Activated CD4-positive, alpha-beta T cell treated with anti-CD3 and anti-CD28 coated beads for 36 hours (primary cell): ENCODE measurements around the gene PHETA2. TPM values are rescaled to one million over a fixed set of nuclear protein-coding genes. Genes with fewer than 3 reads are reported as not detected.
"Not testable (repeated sequence)": the region's sequence is repeated elsewhere in the genome, so short reads cannot be mapped to it uniquely, and the experiment has no call there.

Experiments used
- ATAC-seq: fragments of 200-7000 bp; cut with Tn5 transposase; one replicate; pipeline ENCODE4 v1.10.0; 2021; ENCODE audit warnings: mild to moderate bottlenecking, moderate library complexity
- CTCF ChIA-PET: fragments of 350-600 bp; sonication (Branson Sonifier 250); formaldehyde crosslinking; loops from one replicate; lab custom pipeline; 2021; ENCODE audit warnings: antibody characterized with exemption; lab: Charles Lee
- POLR2A ChIA-PET: fragments of 350-600 bp; sonication (Branson Sonifier 250); formaldehyde crosslinking; loops from one replicate; lab custom pipeline; 2021; ENCODE audit warnings: antibody characterized with exemption, inconsistent platforms; lab: Charles Lee
- DNase-seq: peaks from one replicate; pipeline ENCODE4 v3.0.0-alpha.2; 2020
- H3K27ac Mint-ChIP-seq: one replicate; pipeline ENCODE4 v1.8.0; 2021; ENCODE audit warnings: mixed read lengths
- H3K27me3 Mint-ChIP-seq: one replicate; pipeline ENCODE4 v1.8.0; 2021; ENCODE audit warnings: mixed read lengths
- H3K36me3 Mint-ChIP-seq: one replicate; pipeline ENCODE4 v1.8.0; 2021; ENCODE audit warnings: low read depth, mixed read lengths
- H3K4me1 Mint-ChIP-seq: one replicate; pipeline ENCODE4 v1.8.0; 2021; ENCODE audit warnings: mixed read lengths
- H3K4me3 Mint-ChIP-seq: one replicate; pipeline ENCODE4 v1.8.0; 2021; ENCODE audit warnings: mild to moderate bottlenecking, moderate library complexity, mixed read lengths
- H3K9me3 Mint-ChIP-seq: one replicate; pipeline ENCODE4 v1.8.0; 2021; ENCODE audit warnings: low read depth, mixed read lengths
- intact Hi-C, 2 experiments: fragments of 100-400 bp; cut with DNase I in 1 of 2; cut with micrococcal nuclease in 1 of 2; formaldehyde crosslinking; loops; one replicate each; pipeline versions ENCODE4 v1.14.2 to v1.15.1; 2022 to 2024; cut with DNase I, micrococcal nuclease
- total RNA-seq, 2 experiments: library from RNA; stranded (reverse); gene quantifications; one replicate each; pipeline ENCODE4 v1.2.3, GENCODE V29; 2021

The PHETA2 gene
- total RNA-seq, 2 experiments from 2014 or later, result 1.4 to 2.3 TPM

DNA sequence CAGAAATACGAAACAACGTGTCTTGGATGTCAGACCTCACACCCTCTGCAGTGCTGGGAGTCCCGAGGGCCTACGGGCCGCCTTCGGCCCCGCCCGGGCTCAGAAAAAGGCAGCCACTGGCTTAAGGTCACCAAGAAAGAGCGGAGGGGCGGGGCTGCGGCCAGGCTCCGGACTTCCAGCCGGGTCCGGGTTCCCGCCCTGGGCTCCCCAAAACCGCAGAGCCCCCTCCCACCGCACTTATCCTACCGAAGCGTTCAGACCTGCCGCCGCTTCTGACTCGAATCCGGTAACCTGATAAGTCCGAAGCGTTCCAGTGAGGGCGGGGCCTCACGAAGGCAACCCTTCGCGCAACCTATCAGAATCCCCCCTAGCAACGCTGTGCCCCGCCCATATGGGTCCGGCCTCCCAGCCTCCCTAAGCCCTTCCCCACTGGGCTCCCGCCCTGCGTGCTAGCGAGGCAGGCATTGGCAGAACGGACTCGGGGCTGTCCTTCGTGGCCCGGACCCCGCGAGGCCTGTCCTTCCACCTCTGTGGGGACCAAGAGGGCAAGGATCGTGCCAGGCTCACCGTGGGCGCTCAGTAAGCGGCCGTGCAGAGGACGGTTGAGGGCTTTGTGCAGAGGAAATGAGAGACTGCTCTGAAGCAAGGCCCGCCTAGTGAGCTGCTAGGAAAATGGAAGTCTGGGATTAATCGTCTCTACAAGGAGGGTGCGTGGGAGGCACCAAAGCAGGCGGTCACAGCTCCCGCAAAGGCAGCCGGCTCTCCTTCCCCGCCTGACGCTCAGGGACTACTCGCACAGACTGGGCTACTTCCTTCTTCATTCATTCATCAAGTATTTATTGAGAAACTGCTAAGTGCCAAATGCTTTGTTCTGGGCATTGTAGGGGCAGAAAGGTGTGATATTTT, 3.3 kb upstream of the PHETA2 start, which contains the start of gene NAGA:
Gene NAGA, minus strand, starts transcription at position 296 of the 906 bp plus-strand sequence. CDS start 515 bp downstream, outside the sequence.
- peaks cover 28% of the 10 kb centered on the region for H3K4me1 Mint-ChIP-seq
- H3K27ac Mint-ChIP-seq, result peak within 1 kb of the TSS; percentile 89
- ChIA-PET POLR2A (interaction anchor here (1.3 to 1.8 kb wide), 2 partner anchors 20 kb away, joined by 6 to 10 read pairs; partner anchors contain the start of gene NDUFA6), CTCF (interaction anchor here (0.9 to 1.7 kb wide), 5 partner anchors 9 to 374 kb away, joined by 3 to 4 read pairs (median 4); partner anchors contain the start of gene SMDT1)
- peaks cover 16% of the 10 kb centered on the region for H3K36me3 Mint-ChIP-seq
- DNase-seq (peak; percentile 97), ATAC-seq (peak; percentile 99)
- H3K4me3 Mint-ChIP-seq, result peak within 1 kb of the TSS; percentile 84
- no peaks in the 10 kb centered on the region for H3K27me3 Mint-ChIP-seq
- no peaks in the 10 kb centered on the region for H3K9me3 Mint-ChIP-seq
- intact Hi-C loops, result loop anchor here (1.0 to 10.0 kb wide), 19 partner anchors 9 to 626 kb away; partner anchors contain the start of genes SMDT1 (in 2 of the 2), WBP2NL (in 2 of the 2), CCDC134 (in 1 of the 2) and CENPM (in 1 of the 2)

DNA sequence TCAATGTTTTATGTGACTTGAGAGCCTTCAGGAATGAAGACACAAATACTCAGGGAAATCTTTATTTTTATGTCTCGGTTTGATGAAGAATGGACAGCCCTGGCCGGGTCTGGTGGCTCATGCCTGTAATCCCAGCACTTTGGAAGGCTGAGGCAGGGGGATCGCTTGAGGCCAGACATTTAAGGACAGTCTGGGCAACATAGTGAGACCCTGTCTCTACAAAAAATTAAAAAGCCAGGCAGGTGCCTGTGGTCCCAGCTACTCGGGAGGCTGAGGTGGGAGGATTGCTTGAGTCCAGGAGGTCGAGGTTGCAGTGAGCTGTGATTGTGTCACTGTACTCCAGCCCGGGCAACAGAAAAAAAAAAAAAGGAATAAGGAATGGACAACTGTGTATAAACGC, 2.5 kb upstream of the PHETA2 start:
- H3K27me3 Mint-ChIP-seq, DNase-seq, H3K9me3 Mint-ChIP-seq, CTCF ChIA-PET, ATAC-seq: not testable (repeated sequence)
- peaks cover 28% of the 10 kb centered on the region for H3K4me1 Mint-ChIP-seq
- H3K36me3 Mint-ChIP-seq, result peaks cover 16% of the 10 kb centered on the region
- intact Hi-C loops, result loop anchor here (2.0 to 10.0 kb wide), 13 partner anchors 41 to 627 kb away; partner anchors contain the start of genes CENPM (in 1 of the 2), POLDIP3 (in 1 of the 2), SEPTIN3 (in 1 of the 2) and SNU13 (in 1 of the 2)
- peak overlapping the region; percentile 84 for H3K4me3 Mint-ChIP-seq
- POLR2A ChIA-PET, result interaction anchor here (0.6 to 1.3 kb wide), 2 partner anchors 12 to 19 kb away, joined by 6 read pairs; partner anchors contain the start of gene NDUFA6
- peak overlapping the region; percentile 89 for H3K27ac Mint-ChIP-seq

DNA sequence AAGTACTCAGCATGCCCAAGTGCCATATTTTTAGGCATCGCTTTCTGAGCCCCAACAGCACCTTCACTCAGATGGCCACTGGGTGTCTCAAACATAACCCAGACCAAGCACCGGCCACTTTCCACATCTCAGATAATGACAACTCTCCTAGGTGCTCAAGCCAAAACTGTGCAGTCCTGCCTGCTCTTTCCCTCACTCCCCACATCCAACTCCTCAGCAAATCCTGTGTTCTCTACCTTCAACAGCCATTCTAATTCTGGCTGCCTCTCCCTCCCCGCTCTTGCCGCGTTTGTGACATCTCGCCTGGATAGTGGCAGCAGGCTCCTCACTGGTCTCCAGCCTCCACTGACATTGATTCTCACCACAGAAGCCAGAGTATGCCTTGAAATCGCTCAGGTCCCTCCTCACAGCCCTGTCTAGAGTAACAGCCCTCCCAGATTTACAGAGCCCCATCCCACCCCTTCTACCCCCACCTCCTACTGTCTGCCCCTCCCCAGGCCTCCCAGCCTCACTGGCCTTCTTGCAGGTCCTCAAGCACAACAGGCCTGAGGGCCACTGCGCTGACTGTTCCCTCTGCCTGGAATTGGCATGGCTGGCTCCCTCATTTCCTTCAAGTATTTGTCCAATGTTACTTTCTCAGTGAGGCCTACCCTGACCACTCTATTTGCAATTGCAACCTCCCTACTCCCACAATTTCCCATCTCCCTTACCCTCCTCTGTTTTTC, 1.3 kb upstream of the PHETA2 start:
- CTCF ChIA-PET, result no interaction called here
- peaks cover 28% of the 10 kb centered on the region for H3K4me1 Mint-ChIP-seq
- DNase-seq, result no peak
- H3K4me3 Mint-ChIP-seq, result peak overlapping the region; percentile 55
- ATAC-seq, result no peak
- H3K27me3 Mint-ChIP-seq, result no peaks in the 10 kb centered on the region
- H3K9me3 Mint-ChIP-seq, result no peaks in the 10 kb centered on the region
- POLR2A ChIA-PET, result no interaction called here
- intact Hi-C loops, result loop anchor here (5.0 to 10.0 kb wide), 6 partner anchors 78 to 628 kb away; partner anchors contain the start of genes SEPTIN3 (in 1 of the 2), TOB2 (in 1 of the 2) and WBP2NL (in 1 of the 2)
- H3K27ac Mint-ChIP-seq, result peak overlapping the region; percentile 45
- peaks cover 10% of the 10 kb centered on the region for H3K36me3 Mint-ChIP-seq

DNA sequence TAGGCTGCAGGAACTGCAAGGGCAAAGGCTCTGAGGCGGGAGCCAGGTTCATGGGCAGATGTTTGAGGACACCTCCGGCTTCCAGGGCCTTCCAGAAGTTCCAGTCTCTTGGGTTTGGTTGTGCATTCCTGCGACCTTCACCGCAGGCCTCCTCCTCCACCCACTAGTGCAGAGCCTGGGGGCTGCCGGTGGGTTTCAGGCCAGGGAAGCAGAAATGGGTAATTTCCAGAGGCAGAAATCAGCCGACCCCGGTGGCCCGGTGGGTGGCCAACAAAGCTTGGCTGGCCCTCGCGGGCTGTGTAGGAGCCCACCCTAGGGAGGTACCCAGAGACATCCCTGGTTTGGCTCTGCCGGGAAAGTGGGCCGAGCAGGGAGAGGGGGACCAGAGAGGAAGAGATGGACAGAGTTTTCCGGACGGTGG, 417 bp upstream of the PHETA2 start:
- ChIA-PET POLR2A (interaction anchor here (0.6 kb wide), 1 partner anchor 25 kb away, joined by 4 read pairs; no protein-coding TSS in a partner anchor), CTCF (interaction anchor here (0.7 kb wide), 1 partner anchor 14 kb away, joined by 3 read pairs; no protein-coding TSS in a partner anchor)
- peak overlapping the region; percentile 55 for H3K4me3 Mint-ChIP-seq
- no peaks in the 10 kb centered on the region for H3K27me3 Mint-ChIP-seq
- ATAC-seq (no peak), DNase-seq (no peak)
- H3K27ac Mint-ChIP-seq, result peak overlapping the region; percentile 67
- intact Hi-C loops, result loop anchor here (5.0 to 10.0 kb wide), 6 partner anchors 79 to 629 kb away; partner anchors contain the start of genes SEPTIN3 (in 1 of the 2), TOB2 (in 1 of the 2) and WBP2NL (in 1 of the 2)
- peaks cover 3% of the 10 kb centered on the region for H3K36me3 Mint-ChIP-seq
- H3K4me1 Mint-ChIP-seq, result peaks cover 28% of the 10 kb centered on the region
- H3K9me3 Mint-ChIP-seq, result no peaks in the 10 kb centered on the region

DNA sequence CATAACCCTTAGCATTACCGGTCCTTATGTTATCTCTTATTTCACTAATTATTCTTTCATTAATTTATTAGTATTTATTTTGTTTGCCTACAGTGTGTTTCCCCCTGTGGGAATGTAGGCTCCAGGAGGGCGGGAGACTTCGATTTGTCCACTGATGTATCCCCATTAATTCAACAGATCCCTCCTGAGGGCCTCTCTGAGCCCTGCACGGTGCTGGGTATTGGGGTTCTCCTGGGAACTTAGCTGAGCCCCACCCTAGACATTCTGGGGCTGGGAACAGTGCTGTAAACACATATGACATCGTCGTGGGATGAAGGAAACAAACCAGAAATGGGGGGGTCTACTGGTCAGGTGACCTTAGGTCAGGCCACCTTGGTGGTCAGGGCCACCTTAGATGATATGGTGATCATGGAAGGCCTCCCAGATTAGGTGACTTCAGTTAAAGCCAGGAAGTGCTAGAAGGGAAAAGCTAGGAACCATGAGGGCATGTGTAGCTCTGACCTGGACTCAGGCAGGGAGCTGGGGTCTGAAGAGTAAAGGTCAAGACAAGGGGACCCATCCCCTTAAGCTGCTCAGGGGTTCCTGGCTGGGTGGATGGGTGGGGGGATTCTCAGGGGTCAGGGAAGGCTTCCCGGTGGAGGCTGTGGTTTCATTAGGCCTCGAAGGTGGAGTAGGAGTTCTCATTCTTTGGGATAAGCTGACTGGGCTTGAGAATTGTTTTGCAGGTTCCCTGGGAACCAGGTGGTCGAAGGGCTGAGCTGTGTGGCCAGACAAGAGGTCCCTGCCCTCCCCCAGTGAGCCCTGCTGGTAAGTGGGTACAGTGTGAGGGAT, 1.0 kb downstream of the PHETA2 start:
- Mint-ChIP-seq H3K4me1 (peaks cover 30% of the 10 kb centered on the region), H3K27ac (peak overlapping the region; percentile 77), H3K27me3 (no peaks in the 10 kb centered on the region), H3K9me3 (no peaks in the 10 kb centered on the region), H3K36me3 (no peaks in the 10 kb centered on the region), H3K4me3 (peak overlapping the region; percentile 55)
- DNase-seq (no peak), ATAC-seq (no peak)
- ChIA-PET CTCF (interaction anchor here (0.7 to 1.2 kb wide), 5 partner anchors 11 to 95 kb away, joined by 3 to 5 read pairs (median 4); no protein-coding TSS in a partner anchor), POLR2A (interaction anchor here (3.0 kb wide), 1 partner anchor 15 kb away, joined by 12 read pairs; the partner anchor contains the start of gene NDUFA6)
- intact Hi-C loops, result loop anchor here (5.0 to 10.0 kb wide), 6 partner anchors 80 to 630 kb away; partner anchors contain the start of genes SEPTIN3 (in 1 of the 2), TOB2 (in 1 of the 2) and WBP2NL (in 1 of the 2)

DNA sequence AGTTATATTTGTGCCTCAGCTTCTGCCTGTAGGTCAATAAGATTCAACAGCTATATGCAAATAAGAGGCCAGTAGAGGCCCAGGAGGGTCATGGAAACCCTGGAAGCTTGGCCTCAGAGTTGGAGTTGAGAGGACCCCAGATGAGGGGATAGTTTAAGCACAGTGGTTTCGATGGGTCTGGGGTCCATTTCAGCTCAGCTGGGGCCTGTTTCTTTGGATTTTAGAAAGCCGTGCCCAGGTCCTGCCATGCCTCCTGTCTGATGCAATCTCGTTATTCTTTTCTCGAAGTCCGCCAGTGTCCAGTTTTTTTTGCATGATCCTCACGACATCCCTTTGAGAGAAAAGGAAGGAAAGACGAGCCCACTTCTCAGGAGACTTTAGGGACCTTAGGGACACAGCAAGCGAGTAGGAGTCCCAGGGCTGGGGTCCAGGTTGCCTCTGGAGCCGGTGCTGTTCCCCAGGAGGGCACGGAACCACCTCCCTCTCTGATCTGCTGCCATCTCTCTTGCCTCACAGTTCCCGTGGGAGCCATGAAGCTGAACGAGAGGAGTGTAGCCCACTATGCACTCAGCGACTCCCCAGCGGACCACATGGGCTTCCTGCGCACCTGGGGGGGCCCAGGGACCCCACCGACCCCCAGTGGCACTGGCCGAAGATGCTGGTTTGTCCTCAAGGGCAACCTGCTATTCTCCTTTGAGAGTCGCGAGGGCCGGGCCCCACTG, 2.9 kb downstream of the PHETA2 start:
- ATAC-seq (no peak), DNase-seq (no peak)
- H3K9me3 Mint-ChIP-seq, result no peaks in the 10 kb centered on the region
- peaks cover 4% of the 10 kb centered on the region for H3K36me3 Mint-ChIP-seq
- H3K27me3 Mint-ChIP-seq, result no peaks in the 10 kb centered on the region
- intact Hi-C loops, result loop anchor here (10.0 kb wide), 3 partner anchors 82 to 632 kb away; partner anchors contain the start of genes TOB2 (in 1 of the 2) and WBP2NL (in 1 of the 2)
- CTCF ChIA-PET, result no interaction called here
- H3K27ac Mint-ChIP-seq, result no peak overlapping the region
- H3K4me3 Mint-ChIP-seq, result no peak overlapping the region
- POLR2A ChIA-PET, result interaction anchor here (3.0 kb wide), 1 partner anchor 13 kb away, joined by 12 read pairs; the partner anchor contains the start of gene NDUFA6
- peaks cover 34% of the 10 kb centered on the region for H3K4me1 Mint-ChIP-seq

DNA sequence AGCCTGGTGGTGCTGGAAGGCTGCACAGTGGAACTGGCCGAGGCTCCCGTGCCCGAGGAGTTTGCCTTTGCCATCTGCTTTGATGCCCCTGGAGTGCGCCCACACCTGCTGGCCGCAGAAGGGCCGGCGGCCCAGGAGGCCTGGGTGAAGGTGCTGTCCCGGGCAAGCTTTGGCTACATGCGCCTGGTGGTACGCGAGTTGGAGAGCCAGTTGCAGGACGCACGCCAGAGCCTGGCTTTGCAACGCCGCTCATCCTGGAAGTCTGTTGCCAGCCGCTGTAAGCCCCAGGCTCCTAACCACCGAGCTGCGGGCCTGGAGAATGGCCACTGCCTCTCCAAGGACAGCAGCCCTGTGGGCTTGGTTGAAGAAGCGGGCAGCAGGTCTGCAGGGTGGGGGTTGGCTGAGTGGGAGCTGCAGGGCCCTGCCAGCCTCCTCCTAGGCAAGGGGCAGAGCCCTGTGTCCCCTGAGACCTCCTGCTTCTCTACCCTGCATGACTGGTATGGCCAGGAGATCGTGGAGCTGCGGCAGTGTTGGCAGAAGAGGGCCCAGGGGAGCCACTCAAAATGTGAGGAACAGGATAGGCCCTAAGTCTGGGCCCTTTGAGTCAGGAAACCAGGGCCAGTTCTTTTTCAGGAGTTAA, 3.6 kb downstream of the PHETA2 start:
- ATAC-seq (no peak), DNase-seq (no peak)
- Mint-ChIP-seq H3K27ac (no peak overlapping the region), H3K27me3 (no peaks in the 10 kb centered on the region), H3K4me1 (peaks cover 34% of the 10 kb centered on the region), H3K9me3 (no peaks in the 10 kb centered on the region), H3K36me3 (peaks cover 9% of the 10 kb centered on the region), H3K4me3 (no peak overlapping the region)
- CTCF ChIA-PET, result interaction anchor here (0.9 kb wide), 1 partner anchor 61 kb away, joined by 3 read pairs; no protein-coding TSS in a partner anchor
- intact Hi-C loops, result loop anchor here (2.0 to 10.0 kb wide), 7 partner anchors 83 to 633 kb away; partner anchors contain the start of genes CENPM (in 1 of the 2), POLDIP3 (in 1 of the 2), SREBF2 (in 1 of the 2) and TOB2 (in 1 of the 2)
- POLR2A ChIA-PET, result interaction anchor here (3.0 kb wide), 1 partner anchor 13 kb away, joined by 12 read pairs; the partner anchor contains the start of gene NDUFA6

DNA sequence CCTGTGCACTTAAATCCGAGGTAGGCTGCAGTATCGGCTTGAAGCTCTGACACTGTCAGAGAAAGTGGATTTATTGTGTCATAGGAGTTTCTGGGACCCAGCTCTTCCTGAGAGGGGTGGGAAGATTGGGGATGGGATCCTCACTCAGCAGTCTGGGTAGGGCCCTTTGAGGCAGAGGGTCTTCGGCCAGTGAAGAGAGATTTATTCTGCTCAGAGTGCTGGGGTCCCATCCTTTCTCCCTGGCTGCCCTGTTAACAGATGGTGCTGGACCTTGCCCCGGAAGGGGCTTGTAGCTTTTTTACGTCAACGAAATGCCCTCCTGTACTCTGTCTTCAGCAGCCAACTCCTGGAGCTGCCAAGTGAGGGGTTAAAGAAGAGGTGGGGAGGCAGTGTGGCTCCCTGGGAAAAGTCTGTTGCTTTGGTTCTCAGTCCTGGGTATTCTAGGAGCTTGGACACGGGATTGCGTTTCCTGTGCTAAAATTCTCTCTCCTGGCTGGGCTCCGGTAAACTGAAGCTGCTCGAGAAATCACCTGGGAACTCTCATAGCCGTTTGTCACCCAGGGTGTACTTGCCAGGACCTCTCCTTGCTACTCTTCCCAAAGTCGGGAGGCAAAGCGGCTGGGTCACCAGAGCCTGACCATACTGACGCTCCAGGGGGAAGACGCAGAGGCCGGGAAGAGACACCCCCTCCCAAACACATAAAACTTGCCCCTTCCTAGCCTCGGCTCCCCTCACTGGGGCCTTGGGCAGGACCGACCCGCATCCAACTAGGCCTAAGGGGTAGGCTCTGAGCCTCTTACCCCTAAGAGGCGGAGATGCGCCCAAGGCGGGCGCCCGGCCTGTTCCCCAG, 4.6 kb downstream of the PHETA2 start:
- peaks cover 29% of the 10 kb centered on the region for H3K4me1 Mint-ChIP-seq
- H3K27me3 Mint-ChIP-seq, result no peaks in the 10 kb centered on the region
- ATAC-seq (no peak), DNase-seq (no peak)
- POLR2A ChIA-PET, result interaction anchor here (1.0 to 3.8 kb wide), 4 partner anchors 10 to 332 kb away, joined by 3 to 37 read pairs (median 8); partner anchors contain the start of genes CENPM and NDUFA6
- H3K4me3 Mint-ChIP-seq, result peak overlapping the region; percentile 90
- H3K36me3 Mint-ChIP-seq, result peaks cover 11% of the 10 kb centered on the region
- intact Hi-C loops, result loop anchor here (1.0 to 10.0 kb wide), 12 partner anchors 8 to 634 kb away; partner anchors contain the start of genes NAGA (in 2 of the 2), NDUFA6 (in 2 of the 2), WBP2NL (in 2 of the 2) and CENPM (in 1 of the 2)
- no peaks in the 10 kb centered on the region for H3K9me3 Mint-ChIP-seq
- peak overlapping the region; percentile 96 for H3K27ac Mint-ChIP-seq
- CTCF ChIA-PET, result interaction anchor here (0.9 to 4.1 kb wide), 4 partner anchors 8 to 218 kb away, joined by 3 to 34 read pairs (median 3); partner anchors contain the start of genes NAGA and NDUFA6
